GM12878 (cell line): Measurements from ENCODE around the gene TMEM63C. TPM values are rescaled to one million over a fixed set of nuclear protein-coding genes. Genes with fewer than 3 reads are reported as not detected.

Experiments used
- ATAC-seq: fragments of 200-7000 bp; cut with Tn5 transposase; 3 replicates; pipeline ENCODE4 v1.9.1; 2020; ENCODE audit warnings: mild to moderate bottlenecking, moderate library complexity
- BruUV-seq: library from RNA; stranded (reverse); fragments of 400-500 nt; replicated peaks from 2 replicates; lab custom pipeline; 2021; lab: Mats Ljungman, UMichigan
- CTCF ChIA-PET: fragments of 300-600 bp; sonication (Branson Sonifier 250); formaldehyde crosslinking; extraction: SDS; loops from one replicate; lab custom pipeline; 2021; ENCODE audit warnings: inconsistent platforms; lab: Yijun Ruan, JAX
- POLR2A ChIA-PET: fragments of 350-600 bp; formaldehyde crosslinking; extraction: SDS; loops from one replicate; lab custom pipeline; 2021; ENCODE audit warnings: inconsistent platforms; lab: Charles Lee
- RAD21 ChIA-PET: fragments of 300-600 bp; sonication (Branson Sonifier 250); formaldehyde crosslinking; loops from one replicate; lab custom pipeline; 2023; ENCODE audit warnings: antibody characterized with exemption; ENCODE audit not compliant: unreplicated experiment; lab: Charles Lee
- SMC1A ChIA-PET: fragments of 300-600 bp; sonication (Branson Sonifier 250); formaldehyde crosslinking; loops from one replicate; lab custom pipeline; 2023; ENCODE audit not compliant: unreplicated experiment, uncharacterized antibody; lab: Charles Lee
- DNase-seq: peaks from one replicate; pipeline ENCODE4 v3.0.0-alpha.2; 2011; ENCODE audit warnings: low read depth, low spot score
- FAIRE-seq: peaks from 3 replicates; lab custom pipeline; 2011; peaks lifted over from hg19 to GRCh38; lab: Jason Lieb, UNC
- H2AFZ ChIP-seq: 2 replicates; pipeline ENCODE4 v1.6.0; 2011; ENCODE audit warnings: low read depth, low read length, control low read depth; ENCODE audit not compliant: control insufficient read depth
- H3K27ac ChIP-seq: 2 replicates; pipeline ENCODE4 v1.5.1; 2011; ENCODE audit warnings: control low read depth; ENCODE audit not compliant: control insufficient read depth, insufficient read depth
- H3K27me3 ChIP-seq, 2 experiments: replicated peaks in 1 of 2; 2 replicates each; pipeline versions ENCODE4 v1.6.0 to v1.6.1; 2011; ENCODE audit warnings: low read length in 1 of 2; ENCODE audit not compliant: control insufficient read depth in 2 of 2, insufficient read depth in 2 of 2
- H3K36me3 ChIP-seq, 2 experiments: 2 replicates each; pipeline ENCODE4 v1.5.1; 2011; ENCODE audit warnings: low read length in 1 of 2; ENCODE audit not compliant: control insufficient read depth in 2 of 2, insufficient read depth in 2 of 2
- H3K4me1 ChIP-seq: 2 replicates; pipeline ENCODE4 v1.6.1; 2011; ENCODE audit warnings: mild to moderate bottlenecking, low read length, moderate library complexity, mixed read lengths; ENCODE audit not compliant: control insufficient read depth, insufficient read depth
- H3K4me2 ChIP-seq: 2 replicates; pipeline ENCODE4 v1.6.0; 2011; ENCODE audit warnings: control low read depth; ENCODE audit not compliant: control insufficient read depth, insufficient read depth
- H3K4me3 ChIP-seq: fragments of 200-600 bp; sonication (generic); 2 replicates; pipeline ENCODE4 v1.5.1; 2016
- H3K79me2 ChIP-seq: 2 replicates; pipeline ENCODE4 v1.6.0; 2011; ENCODE audit warnings: low read length; ENCODE audit not compliant: control insufficient read depth, insufficient read depth
- H3K9ac ChIP-seq: 2 replicates; pipeline ENCODE4 v1.8.0; 2011; ENCODE audit warnings: low read length, control low read depth, mixed read lengths; ENCODE audit not compliant: control insufficient read depth, insufficient read depth
- H3K9me3 ChIP-seq: replicated peaks from 3 replicates; pipeline ENCODE4 v1.5.1; 2011; ENCODE audit warnings: mild to moderate bottlenecking, low read length; ENCODE audit not compliant: control insufficient read depth, insufficient read depth
- H4K20me1 ChIP-seq: 2 replicates; pipeline ENCODE4 v1.6.0; 2011; ENCODE audit not compliant: control insufficient read depth, insufficient read depth
- CHD2 ChIP-seq: IDR thresholded peaks from 2 replicates; pipeline ENCODE4 v1.6.1; 2011; ENCODE audit warnings: low read depth, low read length, improper control_type of control experiment, borderline replicate concordance
- CHD4 ChIP-seq: fragments of 200-600 bp; sonication (generic); IDR thresholded peaks from 2 replicates; pipeline ENCODE4 v1.6.1; 2016; ENCODE audit warnings: mild to moderate bottlenecking
- EP300 ChIP-seq, 2 experiments: fragments of 150-350 bp in 1 of 2; IDR thresholded peaks; 2 replicates each; pipeline ENCODE4 v1.6.1; 2011 to 2012; ENCODE audit warnings: low read depth in 2 of 2, low read length in 2 of 2, borderline replicate concordance in 1 of 2, improper control_type of control experiment in 1 of 2, inconsistent platforms in 1 of 2; ENCODE audit not compliant: control insufficient read depth in 1 of 2
- IKZF1 ChIP-seq: fragments of 450-650 bp; conservative IDR thresholded peaks from 2 replicates; pipeline ENCODE4 v1.6.1; 2017; ENCODE audit warnings: antibody characterized with exemption, mild to moderate bottlenecking
- NFXL1 ChIP-seq: fragments of 450-650 bp; IDR thresholded peaks from 2 replicates; pipeline ENCODE4 v1.6.1; 2017; ENCODE audit warnings: antibody characterized with exemption, mild to moderate bottlenecking, borderline replicate concordance
- RBBP5 ChIP-seq: fragments of 200-600 bp; sonication (generic); conservative IDR thresholded peaks from 2 replicates; pipeline ENCODE4 v1.6.1; 2016
- SMAD1 ChIP-seq: fragments of 450-650 bp; IDR thresholded peaks from 2 replicates; pipeline ENCODE4 v1.6.1; 2018; ENCODE audit warnings: mild to moderate bottlenecking, low read depth; ENCODE audit not compliant: partially characterized antibody
- SRF ChIP-seq, 2 experiments: IDR thresholded peaks; 2 replicates each; pipeline ENCODE4 v1.6.1; 2011; ENCODE audit warnings: low read depth in 2 of 2, low read length in 2 of 2, mild to moderate bottlenecking in 1 of 2, moderate library complexity in 1 of 2
- STAT3 ChIP-seq: IDR thresholded peaks from 2 replicates; pipeline ENCODE4 v1.6.1; 2011; ENCODE audit warnings: low read depth, low read length, improper control_type of control experiment
- TARDBP ChIP-seq: IDR thresholded peaks from 2 replicates; pipeline ENCODE4 v1.6.1; 2016; ENCODE audit warnings: borderline replicate concordance
- USF2 ChIP-seq: IDR thresholded peaks from 2 replicates; pipeline ENCODE4 v1.6.1; 2011; ENCODE audit warnings: low read depth, low read length, improper control_type of control experiment, borderline replicate concordance
- YBX1 ChIP-seq: fragments of 450-650 bp; IDR thresholded peaks from 2 replicates; pipeline ENCODE4 v1.6.1; 2016; ENCODE audit warnings: antibody characterized with exemption
- ZBED1 ChIP-seq: IDR thresholded peaks from 2 replicates; pipeline ENCODE4 v1.6.1; 2016; ENCODE audit warnings: borderline replicate concordance
- ZBTB4 ChIP-seq: fragments of 450-650 bp; formaldehyde crosslinking; IDR thresholded peaks from 2 replicates; pipeline ENCODE4 v1.4.0; 2022; ENCODE audit warnings: mild to moderate bottlenecking, moderate library complexity
- ZNF384 ChIP-seq: IDR thresholded peaks from 2 replicates; pipeline ENCODE4 v1.6.1; 2012; ENCODE audit warnings: low read depth, mild to moderate bottlenecking, low read length, improper control_type of control experiment, borderline replicate concordance
- WGBS: methylation state at CpG from one replicate; pipeline ENCODE4 v1.1.6; 2016; ENCODE audit warnings: low lambda C conversion rate; ENCODE audit not compliant: insufficient replicate concordance, insufficient coverage; ENCODE audit errors: missing lambda C conversion rate; 5-methylcytosine and 5-hydroxymethylcytosine counted together
- in situ Hi-C: fragments of 300-500 bp; cut with MboI; formaldehyde crosslinking; loops from 9 replicates; pipeline ENCODE4 v1.14.3; 2018; ENCODE audit warnings: mixed read lengths
- intact Hi-C: fragments of 100-400 bp; cut with micrococcal nuclease; formaldehyde crosslinking; loops from one replicate; pipeline ENCODE4 v1.14.2; 2022; ENCODE audit not compliant: unreplicated experiment
- polyA plus RNA-seq, 11 experiments: library from polyadenylated mRNA; depleted of rRNA in 4 of 11; unstranded in 6 of 11; stranded (reverse) in 5 of 11; fragments of >200 nt; fragmentation: Nextera tagmentation in 4 of 11; fragmentation: Illumina TruSeq in 1 of 11; extraction: Ambion mirVana in 4 of 11; extraction: Trizol in 1 of 11; gene quantifications; 1 replicate in 1 of 11; 2 replicates in 10 of 11; pipeline versions ENCODE4 v1.2.1 to v1.2.3, GENCODE V29; 2011 to 2016; ENCODE audit warnings: inconsistent platforms in 2 of 11, missing spikeins in 2 of 11, low read depth in 1 of 11
- total RNA-seq, 4 experiments: library from RNA; depleted of rRNA in 3 of 4; stranded (reverse); fragments of >200 nt in 3 of 4; fragmentation: Illumina TruSeq in 1 of 4; extraction: Trizol in 1 of 4; gene quantifications; 2 replicates each; pipeline versions ENCODE4 v1.2.1 to v1.2.3, GENCODE V29; 2013 to 2021

The TMEM63C gene
- total and polyA plus RNA-seq, 10 of the 15 experiments (the other 5 are each of a cell fraction or from before 2014, with no cell fraction given): 0.06 to 1.3 (median 0.39) TPM; not detected in 4

- H3K4me3 ChIP-seq: no peak overlapping the region
- ChIA-PET CTCF (no interaction called here), RAD21 (no interaction called here), SMC1A (no interaction called here), POLR2A (no interaction called here)
- TF ChIP-seq SMAD1 (no peak), YBX1 (no peak), STAT3 (no peak), ZNF384 (no peak), IKZF1 (no peak), TARDBP (no peak), CHD2 (no peak)
- H3K4me1 ChIP-seq: no peaks in the 10 kb centered on the region
- H3K79me2 ChIP-seq: no peaks in the 10 kb centered on the region
- intact Hi-C loops: no loop called here
- peaks cover 0 to 3% of the 10 kb centered on the region in 2 experiments; a peak in 2 of 4 replicates for H3K27me3 ChIP-seq
- DNase-seq (no peak), ATAC-seq (no peak), FAIRE-seq (no peak)
- H4K20me1 ChIP-seq: no peaks in the 10 kb centered on the region
- H2AFZ ChIP-seq: no peak overlapping the region
- H3K36me3 ChIP-seq: peaks cover 0 to 1% of the 10 kb centered on the region in 2 experiments; a peak in 2 of 4 replicates
- no peak overlapping the region for H3K27ac ChIP-seq
- no TSS peak for BruUV-seq
- WGBS: 47% methylated on average over 5 of the region's 5 CpGs
- no peaks in the 10 kb centered on the region for H3K9me3 ChIP-seq
- H3K9ac ChIP-seq: no peak overlapping the region
- no peak overlapping the region for H3K4me2 ChIP-seq
- in situ Hi-C loops: no loop called here
These were observed 93.5 kb downstream of the TMEM63C start for GRCh38 chr14:77275041-77275580.

- RAD21 ChIA-PET: no interaction called here
- POLR2A ChIA-PET: no interaction called here
- TF ChIP-seq EP300 (IDR thresholded peaks at IDR 0.05; ENCODE audit: borderline replicate concordance in 1 of 2, control insufficient read depth in 1 of 2, low read depth in 2 of 2, low read length in 2 of 2) (no peak), ZBTB4 (CRISPR knock-in tag) (no peak), NFXL1 (no peak), SRF (IDR thresholded peaks at IDR 0.05; ENCODE audit: low read depth in 2 of 2, low read length in 2 of 2) (no peak), USF2 (no peak), CHD4 (no peak), ZBED1 (no peak), RBBP5 (no peak)
These were observed 94.0 kb downstream of the TMEM63C start for GRCh38 chr14:77275601-77276017.

More at GRCh38 chr14:77275601-77276017, 94.0 kb downstream of the TMEM63C start:
- H3K9me3 ChIP-seq: no peaks in the 10 kb centered on the region
- H3K9ac ChIP-seq: no peak overlapping the region
- H4K20me1 ChIP-seq: no peaks in the 10 kb centered on the region
- ATAC-seq: no peak
- in situ Hi-C loops (no loop called here), intact Hi-C loops (no loop called here)
- H3K27me3 ChIP-seq: peaks cover 0 to 2% of the 10 kb centered on the region in 2 experiments; a peak in 2 of 4 replicates
- no peak for DNase-seq
- H3K79me2 ChIP-seq: no peaks in the 10 kb centered on the region
- no peak overlapping the region for H3K4me2 ChIP-seq
- H3K4me1 ChIP-seq: no peaks in the 10 kb centered on the region
- BruUV-seq: no TSS peak
- no peak overlapping the region for H3K4me3 ChIP-seq
- no peak overlapping the region for H2AFZ ChIP-seq
- H3K36me3 ChIP-seq: peaks cover 0 to 1% of the 10 kb centered on the region in 2 experiments; a peak in 2 of 4 replicates
- CTCF ChIA-PET: interaction anchor here (0.8 kb wide), 1 partner anchor 40 kb away, joined by 3 read pairs; no protein-coding TSS in a partner anchor
- 54% methylated on average over 8 of the region's 8 CpGs for WGBS
- SMC1A ChIA-PET: no interaction called here
- H3K27ac ChIP-seq: no peak overlapping the region
- no peak for FAIRE-seq
